IMR-90 (cell line): ENCODE results near the gene EXT2.
A peak's percentile ranks its signal among the peaks of the same experiment; 100 is the strongest.

Experiments used
- CEBPB ChIP-seq: IDR thresholded peaks from 2 replicates; pipeline ENCODE4 v1.6.1; 2012; ENCODE audit warnings: low read depth, low read length, improper control_type of control experiment
- CTCF ChIP-seq: conservative IDR thresholded peaks from 2 replicates; pipeline ENCODE4 v1.5.1; 2012; ENCODE audit warnings: mild to moderate bottlenecking, low read depth, low read length, improper control_type of control experiment
- FOS ChIP-seq: fragments of 150-350 bp; IDR thresholded peaks from 2 replicates; pipeline ENCODE4 v1.6.1; 2016; ENCODE audit warnings: low read depth, low read length
- MAZ ChIP-seq: IDR thresholded peaks from 2 replicates; pipeline ENCODE4 v1.6.1; 2012; ENCODE audit warnings: low read depth, mild to moderate bottlenecking, low read length, improper control_type of control experiment, moderate library complexity, borderline replicate concordance
- POLR2A ChIP-seq: IDR thresholded peaks from 2 replicates; pipeline ENCODE4 v1.6.1; 2012; ENCODE audit warnings: mild to moderate bottlenecking, low read depth, low read length
- RAD21 ChIP-seq: IDR thresholded peaks from 2 replicates; pipeline ENCODE4 v1.6.1; 2012; ENCODE audit warnings: low read length, improper control_type of control experiment
- RFX5 ChIP-seq: IDR thresholded peaks from 2 replicates; pipeline ENCODE4 v1.8.0; 2012; ENCODE audit warnings: low read depth, mild to moderate bottlenecking, low read length, moderate library complexity
- USF2 ChIP-seq: fragments of 150-350 bp; IDR thresholded peaks from 2 replicates; pipeline ENCODE4 v1.6.1; 2017; ENCODE audit warnings: mild to moderate bottlenecking, antibody characterized with exemption, low read length, low read depth

- TF ChIP-seq CTCF: peak; percentile 72
- peak; percentile 73 for TF ChIP-seq RAD21
- TF ChIP-seq USF2: no peak
- no peak for TF ChIP-seq POLR2A
- TF ChIP-seq FOS: no peak
- no peak for TF ChIP-seq CEBPB
- TF ChIP-seq MAZ: no peak
- TF ChIP-seq RFX5: no peak
These were observed 38.0 kb downstream of the EXT2 start for GRCh38 chr11:44133335-44133946.
